Measurements from ENCODE around the gene PPIF.

The PPIF gene

DNA sequence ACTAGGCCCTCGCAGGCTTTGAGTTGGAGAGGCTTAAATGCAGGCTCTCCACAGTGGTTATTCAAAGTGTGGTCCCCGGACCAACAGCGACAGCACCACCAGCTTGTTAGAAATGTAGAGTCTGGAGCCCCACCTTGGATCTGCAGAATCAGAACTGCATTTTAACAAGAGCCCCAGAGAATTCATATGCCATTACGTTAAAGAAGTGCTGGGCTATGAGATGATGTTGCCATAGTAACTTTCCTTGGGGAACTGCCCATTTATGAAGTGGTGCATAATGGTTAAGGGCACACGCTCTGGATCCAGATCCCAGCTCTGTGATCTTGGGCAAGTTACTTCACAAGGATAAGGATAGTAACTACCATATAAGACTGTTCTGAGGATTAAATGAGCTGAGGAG, 49.3 kb downstream of the PPIF start:
- TF ChIP-seq SPI1 (IDR thresholded peaks at IDR 0.05; ENCODE audit: borderline replicate concordance, low read depth) (no peak), GABPA (IDR thresholded peaks at IDR 0.05; ENCODE audit: low read depth) (no peak), POLR2AphosphoS5 (IDR thresholded peaks at IDR 0.05; ENCODE audit: low read depth) (no peak)
- TF ChIP-seq, protein P1, sequence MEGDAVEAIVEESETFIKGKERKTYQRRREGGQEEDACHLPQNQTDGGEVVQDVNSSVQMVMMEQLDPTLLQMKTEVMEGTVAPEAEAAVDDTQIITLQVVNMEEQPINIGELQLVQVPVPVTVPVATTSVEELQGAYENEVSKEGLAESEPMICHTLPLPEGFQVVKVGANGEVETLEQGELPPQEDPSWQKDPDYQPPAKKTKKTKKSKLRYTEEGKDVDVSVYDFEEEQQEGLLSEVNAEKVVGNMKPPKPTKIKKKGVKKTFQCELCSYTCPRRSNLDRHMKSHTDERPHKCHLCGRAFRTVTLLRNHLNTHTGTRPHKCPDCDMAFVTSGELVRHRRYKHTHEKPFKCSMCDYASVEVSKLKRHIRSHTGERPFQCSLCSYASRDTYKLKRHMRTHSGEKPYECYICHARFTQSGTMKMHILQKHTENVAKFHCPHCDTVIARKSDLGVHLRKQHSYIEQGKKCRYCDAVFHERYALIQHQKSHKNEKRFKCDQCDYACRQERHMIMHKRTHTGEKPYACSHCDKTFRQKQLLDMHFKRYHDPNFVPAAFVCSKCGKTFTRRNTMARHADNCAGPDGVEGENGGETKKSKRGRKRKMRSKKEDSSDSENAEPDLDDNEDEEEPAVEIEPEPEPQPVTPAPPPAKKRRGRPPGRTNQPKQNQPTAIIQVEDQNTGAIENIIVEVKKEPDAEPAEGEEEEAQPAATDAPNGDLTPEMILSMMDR (IDR thresholded peaks at IDR 0.05; ENCODE audit: insufficient read depth, low read length), result no peak
- TF ChIP-seq, protein P2, sequence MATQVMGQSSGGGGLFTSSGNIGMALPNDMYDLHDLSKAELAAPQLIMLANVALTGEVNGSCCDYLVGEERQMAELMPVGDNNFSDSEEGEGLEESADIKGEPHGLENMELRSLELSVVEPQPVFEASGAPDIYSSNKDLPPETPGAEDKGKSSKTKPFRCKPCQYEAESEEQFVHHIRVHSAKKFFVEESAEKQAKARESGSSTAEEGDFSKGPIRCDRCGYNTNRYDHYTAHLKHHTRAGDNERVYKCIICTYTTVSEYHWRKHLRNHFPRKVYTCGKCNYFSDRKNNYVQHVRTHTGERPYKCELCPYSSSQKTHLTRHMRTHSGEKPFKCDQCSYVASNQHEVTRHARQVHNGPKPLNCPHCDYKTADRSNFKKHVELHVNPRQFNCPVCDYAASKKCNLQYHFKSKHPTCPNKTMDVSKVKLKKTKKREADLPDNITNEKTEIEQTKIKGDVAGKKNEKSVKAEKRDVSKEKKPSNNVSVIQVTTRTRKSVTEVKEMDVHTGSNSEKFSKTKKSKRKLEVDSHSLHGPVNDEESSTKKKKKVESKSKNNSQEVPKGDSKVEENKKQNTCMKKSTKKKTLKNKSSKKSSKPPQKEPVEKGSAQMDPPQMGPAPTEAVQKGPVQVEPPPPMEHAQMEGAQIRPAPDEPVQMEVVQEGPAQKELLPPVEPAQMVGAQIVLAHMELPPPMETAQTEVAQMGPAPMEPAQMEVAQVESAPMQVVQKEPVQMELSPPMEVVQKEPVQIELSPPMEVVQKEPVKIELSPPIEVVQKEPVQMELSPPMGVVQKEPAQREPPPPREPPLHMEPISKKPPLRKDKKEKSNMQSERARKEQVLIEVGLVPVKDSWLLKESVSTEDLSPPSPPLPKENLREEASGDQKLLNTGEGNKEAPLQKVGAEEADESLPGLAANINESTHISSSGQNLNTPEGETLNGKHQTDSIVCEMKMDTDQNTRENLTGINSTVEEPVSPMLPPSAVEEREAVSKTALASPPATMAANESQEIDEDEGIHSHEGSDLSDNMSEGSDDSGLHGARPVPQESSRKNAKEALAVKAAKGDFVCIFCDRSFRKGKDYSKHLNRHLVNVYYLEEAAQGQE (IDR thresholded peaks at IDR 0.05; ENCODE audit: insufficient replicate concordance, low read depth), result no peak
- Histone ChIP-seq H3K27me3 (ENCODE audit: insufficient read depth, poor library complexity, severe bottlenecking) (no peaks in the 10 kb centered on the region), H3K27ac (replicated peaks) (no peak overlapping the region), H3K4me3 (replicated peaks; ENCODE audit: insufficient read depth, low read length) (no peak overlapping the region)
- no peak for DNase-seq (ENCODE audit: low read depth in 1 of 2, low spot score in 1 of 2)

DNA sequence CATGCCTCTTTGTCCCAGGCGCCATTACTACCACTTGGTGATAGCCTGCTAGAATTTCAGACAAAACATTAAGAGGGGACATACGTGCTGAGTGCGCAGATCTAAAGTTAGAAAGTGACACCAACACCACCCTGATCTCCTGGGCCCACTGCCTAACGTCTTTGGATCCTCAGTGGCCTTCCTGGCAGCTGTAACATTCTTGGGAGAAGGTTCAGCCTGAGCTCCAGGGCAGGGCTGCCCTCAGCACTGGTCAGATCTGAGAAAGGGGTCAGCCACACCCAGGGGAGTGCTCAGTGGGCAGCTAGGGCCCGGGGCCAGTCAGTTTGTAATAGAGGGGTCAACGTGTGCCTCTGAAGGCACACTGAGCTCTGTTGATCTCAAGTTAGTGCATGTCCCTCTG, 49.8 kb downstream of the PPIF start:
- TF ChIP-seq, protein P1 (IDR thresholded peaks at IDR 0.05; ENCODE audit: insufficient read depth, low read length), result no peak
- TF ChIP-seq, protein P2 (IDR thresholded peaks at IDR 0.05; ENCODE audit: insufficient replicate concordance, low read depth), result no peak
- TF ChIP-seq GABPA (IDR thresholded peaks at IDR 0.05; ENCODE audit: low read depth) (no peak), SPI1 (IDR thresholded peaks at IDR 0.05; ENCODE audit: borderline replicate concordance, low read depth) (no peak), POLR2AphosphoS5 (IDR thresholded peaks at IDR 0.05; ENCODE audit: low read depth) (no peak)
- Histone ChIP-seq H3K27ac (replicated peaks) (no peak overlapping the region), H3K4me3 (replicated peaks; ENCODE audit: insufficient read depth, low read length) (no peak overlapping the region), H3K27me3 (ENCODE audit: insufficient read depth, poor library complexity, severe bottlenecking) (no peaks in the 10 kb centered on the region)
- DNase-seq (ENCODE audit: low read depth in 1 of 2, low spot score in 1 of 2), result no peak

DNA sequence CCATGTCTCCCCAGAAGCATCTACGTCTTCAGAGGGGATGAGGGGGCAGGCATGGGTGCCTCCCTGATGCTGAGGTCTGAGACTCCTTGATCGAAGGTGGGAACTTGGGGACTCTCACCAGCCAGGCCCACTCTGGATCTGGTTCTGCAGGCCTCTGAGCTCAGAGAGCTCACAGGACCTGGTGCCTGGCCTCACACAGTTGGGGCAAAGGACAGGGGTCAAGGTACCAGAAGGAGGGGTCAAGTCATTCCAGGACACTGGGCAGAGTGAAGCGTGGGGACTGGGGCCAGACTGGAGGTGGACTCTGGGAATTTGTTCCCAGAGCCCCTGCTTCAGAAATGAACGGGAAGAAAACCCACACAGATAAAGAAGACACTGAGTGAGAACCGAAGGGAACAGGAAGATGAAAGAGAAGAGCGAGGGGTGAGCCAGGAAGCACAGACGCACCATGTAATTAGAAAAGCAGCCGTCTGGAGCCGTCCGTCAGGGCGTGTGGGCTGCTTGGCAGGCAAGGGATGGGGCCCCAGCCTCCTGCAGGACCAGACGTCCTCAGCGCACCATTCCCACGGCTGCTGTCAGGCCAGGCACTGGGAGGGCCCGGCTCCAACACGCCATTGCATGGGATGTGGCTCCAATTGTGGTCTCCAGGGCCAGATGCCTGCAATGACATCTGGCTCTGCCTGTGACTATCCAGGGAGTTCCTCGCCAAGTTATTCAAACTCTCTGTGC, 50.5 kb downstream of the PPIF start:
- H3K27ac ChIP-seq (replicated peaks), result no peak overlapping the region
- no peak for DNase-seq (ENCODE audit: low read depth in 1 of 2, low spot score in 1 of 2)
- TF ChIP-seq, protein P2 (IDR thresholded peaks at IDR 0.05; ENCODE audit: insufficient replicate concordance, low read depth), result no peak
- TF ChIP-seq GABPA (IDR thresholded peaks at IDR 0.05; ENCODE audit: low read depth) (no peak), POLR2AphosphoS5 (IDR thresholded peaks at IDR 0.05; ENCODE audit: low read depth) (no peak), SPI1 (IDR thresholded peaks at IDR 0.05; ENCODE audit: borderline replicate concordance, low read depth) (no peak)
- TF ChIP-seq, protein P1 (IDR thresholded peaks at IDR 0.05; ENCODE audit: insufficient read depth, low read length), result no peak
- H3K4me3 ChIP-seq (replicated peaks; ENCODE audit: insufficient read depth, low read length), result no peak overlapping the region
- H3K27me3 ChIP-seq (ENCODE audit: insufficient read depth, poor library complexity, severe bottlenecking), result no peaks in the 10 kb centered on the region

All from HL-60 (cell line).